ENCODE data around the gene RTP2. TPM values are rescaled to one million over a fixed set of nuclear protein-coding genes. Genes with fewer than 3 reads are reported as not detected.

The RTP2 gene
- total and polyA plus RNA-seq, 2 of the 4 experiments (the other 2 are of a cell fraction) = not detected

- H3K27me3 ChIP-seq (ENCODE audit: control insufficient read depth, insufficient read depth, low read length) = peaks cover 34% of the 10 kb centered on the region
- H3K56ac ChIP-seq (ENCODE audit: extremely low read depth, insufficient read depth, low read length) = no peak overlapping the region
- no peak overlapping the region for H2AK5ac ChIP-seq (ENCODE audit: low read depth, low read length)
- H2BK5ac ChIP-seq (ENCODE audit: low read depth, low read length, poor library complexity, severe bottlenecking) = no peak overlapping the region
- H2AFZ ChIP-seq (replicated peaks; ENCODE audit: low read length, poor library complexity) = no peak overlapping the region
- no TSS peak for BruUV-seq (replicated peaks)
- intact Hi-C loops (cut with micrococcal nuclease) (loop anchor here (1.0 to 10.0 kb wide), 6 partner anchors 36 to 834 kb away; partner anchors contain the start of gene ADIPOQ), dilution Hi-C loops (cut with HindIII; ENCODE audit: low sequenced_read_pairs, unreplicated experiment) (loop anchor here (25.0 kb wide), 2 partner anchors 366 to 466 kb away; no protein-coding TSS in a partner anchor), in situ Hi-C loops (cut with MboI; ENCODE audit: low sequenced_read_pairs) (loop anchor here (5.0 kb wide), 2 partner anchors 361 to 451 kb away; no protein-coding TSS in a partner anchor)
- POLR2A ChIA-PET (ENCODE audit: unreplicated experiment) = interaction anchor here (1.7 kb wide), 1 partner anchor 360 kb away, joined by 5 read pairs; no protein-coding TSS in a partner anchor
- no peak overlapping the region for H3K18ac ChIP-seq (ENCODE audit: low read depth, low read length)
- no peaks in the 10 kb centered on the region for H4K20me1 ChIP-seq (ENCODE audit: insufficient read depth, low read length)
- WGBS, 2 experiments (ENCODE audit: extremely low coverage in 2 of 2, insufficient read length in 1 of 2) = no CpG with 5 or more reads among the region's 5 CpGs
- no peak overlapping the region for H4K8ac ChIP-seq (ENCODE audit: low read depth in 2 of 2, low read length in 2 of 2)
- H2AK9ac ChIP-seq (replicated peaks; ENCODE audit: low read depth, low read length, poor library complexity) = no peak overlapping the region
- H2BK20ac ChIP-seq (ENCODE audit: low read depth, low read length) = no peak overlapping the region
- no peak overlapping the region for H3K14ac ChIP-seq (replicated peaks; ENCODE audit: low read depth, low read length)
- no peak overlapping the region for H3K23ac ChIP-seq (ENCODE audit: low read depth, low read length)
- no peak overlapping the region for H3K9ac ChIP-seq (ENCODE audit: low read depth, low read length)
- no peaks in the 10 kb centered on the region for H3K79me1 ChIP-seq (ENCODE audit: low read depth in 1 of 2, low read length in 2 of 2)
- no peaks in the 10 kb centered on the region for H3K36me3 ChIP-seq (ENCODE audit: control insufficient read depth, insufficient read depth, low read length)
- no peak overlapping the region for H2BK15ac ChIP-seq (ENCODE audit: low read depth, low read length)
- no peak overlapping the region for H3K27ac ChIP-seq (ENCODE audit: insufficient read depth, low read length)
- ATAC-seq (ENCODE audit: low read depth) (peak; percentile 84), DNase-seq (peak; percentile 67)
- CTCF ChIA-PET = interaction anchor here (0.7 to 8.4 kb wide), 30 partner anchors 8 to 1549 kb away, joined by 3 to 168 read pairs (median 4); partner anchors contain the start of genes MASP1 and SST
- no peak overlapping the region for H3K4me2 ChIP-seq (ENCODE audit: low read depth, low read length)
- H3K4ac ChIP-seq (ENCODE audit: low read depth, low read length) = no peak overlapping the region
- no peak overlapping the region for H3K4me3 ChIP-seq (ENCODE audit: insufficient read depth, low read depth, low read length)
- TF ChIP-seq RAD21 (IDR thresholded peaks at IDR 0.05; ENCODE audit: low read length) (peak; percentile 88), BHLHE40 (IDR thresholded peaks at IDR 0.05; ENCODE audit: low read depth, low read length) (no peak), CHD1 (IDR thresholded peaks at IDR 0.05; ENCODE audit: low read depth, low read length) (no peak; the same call in 1 of the 2 replicates), CTCF (conservative IDR thresholded peaks at IDR 0.05; ENCODE audit: low read depth, low read length) (peak; percentile 88), SMC3 (IDR thresholded peaks at IDR 0.05; ENCODE audit: low read depth, low read length) (peak; percentile 92)
- H4K91ac ChIP-seq (ENCODE audit: insufficient read depth, low read depth, low read length) = no peak overlapping the region
- no peaks in the 10 kb centered on the region for H3K4me1 ChIP-seq (ENCODE audit: control insufficient read depth, insufficient read depth, low read length)
- no peaks in the 10 kb centered on the region; the same call in 1 of the 2 replicates for H3K9me1 ChIP-seq (ENCODE audit: insufficient read depth, low read length)
- no peak overlapping the region for H4K5ac ChIP-seq (ENCODE audit: low read depth, low read length)
- H2BK120ac ChIP-seq (ENCODE audit: low read depth, low read length) = no peak overlapping the region
- H3K9me3 ChIP-seq (ENCODE audit: control insufficient read depth, insufficient read depth, low read length) = no peaks in the 10 kb centered on the region
Observed at GRCh38 chr3:187678726-187679268, 23.6 kb downstream of the RTP2 start.
